ENCODE data around the gene SPDEF. TPM values are rescaled to one million over a fixed set of nuclear protein-coding genes. Genes with fewer than 3 reads are reported as not detected.

SPDEF gene
- total and polyA plus RNA-seq, 3 experiments from 2014 or later = not detected

- no peak overlapping the region for H3K27ac Mint-ChIP-seq
- no peaks in the 10 kb centered on the region for H3K9me3 Mint-ChIP-seq
- no peaks in the 10 kb centered on the region for H3K27me3 ChIP-seq (ENCODE audit: insufficient read depth, low read length, poor library complexity, severe bottlenecking)
- POLR2A ChIA-PET = no interaction called here
- H3K4me3 Mint-ChIP-seq = no peak overlapping the region
- DNase-seq = no peak
- H3K4me1 Mint-ChIP-seq = peaks cover 7 to 11% (median 7%) of the 10 kb centered on the region in 3 donors
- H3K27me3 Mint-ChIP-seq = no peaks in the 10 kb centered on the region
- H3K36me3 Mint-ChIP-seq = peaks cover 0 to 1% (median 0%) of the 10 kb centered on the region in 3 donors
- H3K4me1 ChIP-seq (ENCODE audit: insufficient read depth, low read length) = peaks cover 14% of the 10 kb centered on the region
- no peaks in the 10 kb centered on the region for H3K36me3 ChIP-seq (ENCODE audit: insufficient read depth, low read length)
- H3K4me3 ChIP-seq (ENCODE audit: low read length) = no peak overlapping the region
- H3K27ac ChIP-seq (ENCODE audit: low read depth, low read length) = no peak overlapping the region
- no peaks in the 10 kb centered on the region for H3K9me3 ChIP-seq (ENCODE audit: low read length)
- CTCF ChIA-PET = no interaction called here
Measured at GRCh38 chr6:34530753-34531365, 25.3 kb downstream of the SPDEF start.

- ChIA-PET POLR2A (no interaction called here), CTCF (no interaction called here)
- H3K27ac ChIP-seq (ENCODE audit: low read depth, low read length) = no peak overlapping the region
- H3K4me1 ChIP-seq (ENCODE audit: insufficient read depth, low read length) = peaks cover 14% of the 10 kb centered on the region
- Mint-ChIP-seq H3K36me3 (peaks cover 0 to 1% (median 0%) of the 10 kb centered on the region in 3 donors), H3K27me3 (no peaks in the 10 kb centered on the region), H3K4me3 (no peak overlapping the region), H3K27ac (no peak overlapping the region), H3K4me1 (peaks cover 7 to 11% (median 7%) of the 10 kb centered on the region in 3 donors), H3K9me3 (no peaks in the 10 kb centered on the region)
- no peaks in the 10 kb centered on the region for H3K27me3 ChIP-seq (ENCODE audit: insufficient read depth, low read length, poor library complexity, severe bottlenecking)
- H3K4me3 ChIP-seq (ENCODE audit: low read length) = no peak overlapping the region
- no peaks in the 10 kb centered on the region for H3K36me3 ChIP-seq (ENCODE audit: insufficient read depth, low read length)
- DNase-seq = no peak
- H3K9me3 ChIP-seq (ENCODE audit: low read length) = no peaks in the 10 kb centered on the region
Measured at GRCh38 chr6:34529665-34530327, 26.3 kb downstream of the SPDEF start.

- ChIA-PET CTCF (interaction anchor here (3.1 kb wide), 1 partner anchor 80 kb away, joined by 12 read pairs; no protein-coding TSS in a partner anchor), POLR2A (no interaction called here)
- Mint-ChIP-seq H3K27me3 (no peaks in the 10 kb centered on the region), H3K36me3 (peaks cover 0 to 1% (median 0%) of the 10 kb centered on the region in 3 donors), H3K9me3 (no peaks in the 10 kb centered on the region), H3K4me1 (peaks cover 7 to 11% (median 7%) of the 10 kb centered on the region in 3 donors), H3K4me3 (no peak overlapping the region), H3K27ac (no peak overlapping the region)
- Histone ChIP-seq H3K4me1 (ENCODE audit: insufficient read depth, low read length) (peaks cover 14% of the 10 kb centered on the region), H3K27ac (ENCODE audit: low read depth, low read length) (no peak overlapping the region), H3K9me3 (ENCODE audit: low read length) (no peaks in the 10 kb centered on the region), H3K36me3 (ENCODE audit: insufficient read depth, low read length) (no peaks in the 10 kb centered on the region), H3K4me3 (ENCODE audit: low read length) (no peak overlapping the region), H3K27me3 (ENCODE audit: insufficient read depth, low read length, poor library complexity, severe bottlenecking) (no peaks in the 10 kb centered on the region)
- DNase-seq = no peak
Measured at GRCh38 chr6:34528996-34529664, 27.0 kb downstream of the SPDEF start.

GRCh38 chr6:34527751-34528670 is 28.1 kb downstream of the SPDEF start:
- H3K9me3 ChIP-seq (ENCODE audit: low read length) = no peaks in the 10 kb centered on the region
- H3K36me3 ChIP-seq (ENCODE audit: insufficient read depth, low read length) = no peaks in the 10 kb centered on the region
- ChIA-PET POLR2A (no interaction called here), CTCF (interaction anchor here (0.8 to 3.1 kb wide), 8 partner anchors 9 to 278 kb away, joined by 3 to 12 read pairs (median 4); no protein-coding TSS in a partner anchor)
- Mint-ChIP-seq H3K27me3 (peaks cover 0 to under 1% of the 10 kb centered on the region in 2 donors), H3K9me3 (no peaks in the 10 kb centered on the region), H3K36me3 (peaks cover 0 to 1% (median 0%) of the 10 kb centered on the region in 3 donors), H3K4me3 (peak overlapping the region in 5 of 7 donors; percentile 24 to 63 (median 56)), H3K4me1 (peaks cover 13 to 19% (median 17%) of the 10 kb centered on the region in 3 donors), H3K27ac (peak overlapping the region in 6 of 8 donors; percentile 10 to 89 (median 55))
- H3K4me1 ChIP-seq (ENCODE audit: insufficient read depth, low read length) = peaks cover 14% of the 10 kb centered on the region
- no peak overlapping the region for H3K4me3 ChIP-seq (ENCODE audit: low read length)
- DNase-seq = peak in 1 of 5 donors; percentile 4
- no peak overlapping the region for H3K27ac ChIP-seq (ENCODE audit: low read depth, low read length)
- H3K27me3 ChIP-seq (ENCODE audit: insufficient read depth, low read length, poor library complexity, severe bottlenecking) = no peaks in the 10 kb centered on the region

GRCh38 chr6:34526992-34527728 is 29.0 kb downstream of the SPDEF start:
- CTCF ChIA-PET = interaction anchor here (0.8 to 3.1 kb wide), 9 partner anchors 9 to 278 kb away, joined by 3 to 12 read pairs (median 3); no protein-coding TSS in a partner anchor
- H3K4me3 Mint-ChIP-seq = peak overlapping the region; percentile 29 to 69 (median 56)
- H3K4me1 Mint-ChIP-seq = peaks cover 15 to 24% (median 21%) of the 10 kb centered on the region in 3 donors
- Histone ChIP-seq H3K4me3 (ENCODE audit: low read length) (peak overlapping the region; percentile 19), H3K36me3 (ENCODE audit: insufficient read depth, low read length) (no peaks in the 10 kb centered on the region), H3K4me1 (ENCODE audit: insufficient read depth, low read length) (peaks cover 14% of the 10 kb centered on the region), H3K27me3 (ENCODE audit: insufficient read depth, low read length, poor library complexity, severe bottlenecking) (no peaks in the 10 kb centered on the region), H3K9me3 (ENCODE audit: low read length) (no peaks in the 10 kb centered on the region), H3K27ac (ENCODE audit: low read depth, low read length) (no peak overlapping the region)
- peak; percentile 91 to 96 (median 93) for DNase-seq
- peak overlapping the region in 7 of 8 donors; percentile 10 to 85 (median 54) for H3K27ac Mint-ChIP-seq
- no peaks in the 10 kb centered on the region for H3K9me3 Mint-ChIP-seq
- peaks cover 0 to 1% of the 10 kb centered on the region in 2 donors for H3K27me3 Mint-ChIP-seq
- POLR2A ChIA-PET = interaction anchor here (1.6 kb wide), 1 partner anchor 33 kb away, joined by 3 read pairs; no protein-coding TSS in a partner anchor
- peaks cover 0 to 1% (median 0%) of the 10 kb centered on the region in 3 donors for H3K36me3 Mint-ChIP-seq

GRCh38 chr6:34526241-34526972 is 29.7 kb downstream of the SPDEF start:
- peaks cover 14% of the 10 kb centered on the region for H3K4me1 ChIP-seq (ENCODE audit: insufficient read depth, low read length)
- H3K36me3 Mint-ChIP-seq = peaks cover 0 to 1% (median 0%) of the 10 kb centered on the region in 3 donors
- ChIA-PET CTCF (interaction anchor here (0.8 to 3.1 kb wide), 4 partner anchors 76 to 148 kb away, joined by 3 to 12 read pairs (median 4); no protein-coding TSS in a partner anchor), POLR2A (interaction anchor here (1.6 kb wide), 1 partner anchor 32 kb away, joined by 3 read pairs; no protein-coding TSS in a partner anchor)
- peaks cover 0 to 1% of the 10 kb centered on the region in 2 donors for H3K27me3 Mint-ChIP-seq
- H3K4me1 Mint-ChIP-seq = peaks cover 15 to 24% (median 21%) of the 10 kb centered on the region in 3 donors
- H3K9me3 Mint-ChIP-seq = no peaks in the 10 kb centered on the region
- H3K27ac Mint-ChIP-seq = peak overlapping the region in 5 of 8 donors; percentile 29 to 85 (median 46)
- DNase-seq = peak in 1 of 5 donors; percentile 39
- H3K27ac ChIP-seq (ENCODE audit: low read depth, low read length) = no peak overlapping the region
- H3K4me3 ChIP-seq (ENCODE audit: low read length) = no peak overlapping the region
- H3K4me3 Mint-ChIP-seq = peak overlapping the region in 1 of 7 donors; percentile 46
- H3K9me3 ChIP-seq (ENCODE audit: low read length) = no peaks in the 10 kb centered on the region
- H3K27me3 ChIP-seq (ENCODE audit: insufficient read depth, low read length, poor library complexity, severe bottlenecking) = no peaks in the 10 kb centered on the region
- H3K36me3 ChIP-seq (ENCODE audit: insufficient read depth, low read length) = no peaks in the 10 kb centered on the region
